GM04504 (cell line): ENCODE measurements around the gene OPCML.

Experiments
- DNase-seq: peaks from one replicate; pipeline ENCODE4 v3.0.0-alpha.2; 2012; ENCODE audit warnings: low read depth

OPCML gene

DNA sequence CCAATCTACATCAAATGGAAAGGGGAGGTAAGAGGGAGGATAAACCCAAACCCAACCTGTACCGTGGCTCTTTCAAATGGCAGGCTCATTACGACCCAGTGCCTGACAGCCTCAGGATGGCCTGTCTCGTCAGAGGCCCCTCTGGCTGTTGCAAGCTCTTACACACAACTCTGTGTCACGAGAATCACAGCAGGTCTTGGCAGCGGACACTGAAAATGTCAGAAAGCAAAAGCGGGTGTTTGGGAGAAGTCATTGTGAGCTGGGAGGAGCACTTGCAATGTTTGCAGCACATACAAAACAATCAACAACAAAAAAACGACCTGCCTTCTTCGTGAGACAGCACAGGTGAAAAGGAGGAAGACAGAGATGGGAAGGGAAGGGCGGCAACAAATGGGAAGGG is 248.1 kb downstream of the OPCML start:
- no peak for DNase-seq

DNA sequence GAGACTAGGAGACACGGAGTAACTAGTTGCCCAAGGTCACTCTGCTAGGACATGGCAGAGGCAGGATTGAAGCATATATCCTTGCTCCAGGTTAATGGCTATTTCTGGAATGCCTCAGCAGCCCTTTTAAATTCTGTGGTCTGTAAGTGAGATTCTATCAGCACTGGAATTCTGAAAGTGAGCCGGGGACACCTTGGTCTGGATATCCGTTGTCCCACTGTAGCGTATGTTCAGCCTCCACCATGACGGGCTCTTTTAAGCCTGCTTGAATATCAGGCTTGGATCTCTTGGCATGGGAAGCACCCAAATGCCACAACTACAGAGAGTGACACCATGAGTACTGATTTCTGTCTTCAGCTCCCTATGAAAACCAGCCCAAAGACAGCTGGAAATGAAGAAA is 254.4 kb downstream of the OPCML start:
- DNase-seq, result no peak

DNA sequence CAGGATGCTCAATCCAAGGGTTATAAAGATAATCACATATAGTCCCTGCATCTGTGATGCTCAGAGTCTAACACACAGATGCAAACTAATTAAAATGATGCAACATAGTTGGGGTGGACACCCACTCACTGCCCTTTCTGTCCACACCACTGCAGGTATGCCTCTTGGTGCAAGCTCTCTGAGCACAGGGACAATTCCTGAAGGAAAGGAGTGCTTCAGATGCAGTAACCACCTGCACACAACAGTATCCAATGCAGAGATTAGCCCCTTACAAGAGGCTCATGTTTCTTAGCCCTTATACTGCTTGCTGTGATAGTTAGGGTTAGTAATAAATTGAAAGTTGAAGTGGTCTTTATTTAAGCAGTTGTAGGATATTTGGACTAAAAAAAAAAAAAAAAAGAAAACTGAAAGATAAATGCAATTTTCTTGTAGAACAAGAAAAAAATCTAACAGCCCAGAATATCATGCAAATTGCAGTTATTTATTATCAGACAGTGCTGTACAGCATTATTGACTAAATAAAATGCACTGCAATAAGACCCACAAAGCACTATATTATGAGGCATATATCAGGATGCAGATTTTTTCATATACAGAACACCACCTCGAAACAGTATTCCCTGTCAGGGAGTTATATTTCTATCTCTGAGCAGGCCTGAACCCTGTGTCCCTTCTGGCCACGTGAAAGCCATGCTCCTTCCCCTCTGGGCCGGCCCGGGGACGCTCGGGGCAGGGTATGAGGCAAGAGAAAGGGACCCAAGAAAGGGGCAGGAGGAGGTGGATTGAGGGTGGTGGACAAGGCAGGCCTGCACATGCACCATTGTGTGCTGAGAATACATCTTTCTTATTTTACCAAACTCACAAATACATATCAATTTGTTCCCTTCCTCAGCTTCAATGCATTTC is 260.2 kb downstream of the OPCML start:
- no peak for DNase-seq

DNA sequence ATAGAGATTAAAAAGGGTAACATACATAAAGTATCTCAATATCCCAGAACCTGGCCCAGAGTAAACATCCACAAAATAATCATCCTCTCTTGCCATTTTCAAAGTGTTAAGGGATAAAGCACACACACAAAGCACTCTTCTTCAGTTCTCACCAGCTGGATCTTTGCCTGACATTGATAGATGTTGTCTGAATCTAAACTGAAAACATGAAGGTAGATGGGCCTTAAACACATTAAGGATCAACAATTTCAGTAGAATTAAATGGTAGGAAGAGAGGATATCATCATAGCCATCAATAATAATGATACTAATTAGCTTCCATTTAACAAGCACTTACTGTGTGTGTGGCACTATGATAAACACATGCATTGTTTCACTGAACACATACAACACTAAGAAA is 261.1 kb downstream of the OPCML start:
- no peak for DNase-seq

DNA sequence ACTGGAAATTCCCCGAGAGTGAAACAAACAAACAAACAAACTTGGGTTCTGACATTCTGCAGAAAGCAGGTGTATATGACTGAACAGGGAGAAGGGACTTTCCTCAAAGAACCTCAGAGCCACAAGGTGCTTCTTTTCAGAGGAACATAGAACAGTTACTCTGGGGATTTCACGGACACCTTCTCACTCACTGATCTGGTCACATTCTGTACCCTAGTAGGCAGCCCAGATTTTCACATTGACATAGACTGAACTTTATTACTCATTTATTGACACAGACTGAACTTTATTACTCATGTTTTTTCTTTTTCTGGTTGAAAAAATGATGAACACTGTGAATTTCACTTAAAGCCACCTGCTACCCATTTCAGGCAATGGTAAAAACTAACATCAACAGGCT is 263.0 kb downstream of the OPCML start:
- no peak for DNase-seq

DNA sequence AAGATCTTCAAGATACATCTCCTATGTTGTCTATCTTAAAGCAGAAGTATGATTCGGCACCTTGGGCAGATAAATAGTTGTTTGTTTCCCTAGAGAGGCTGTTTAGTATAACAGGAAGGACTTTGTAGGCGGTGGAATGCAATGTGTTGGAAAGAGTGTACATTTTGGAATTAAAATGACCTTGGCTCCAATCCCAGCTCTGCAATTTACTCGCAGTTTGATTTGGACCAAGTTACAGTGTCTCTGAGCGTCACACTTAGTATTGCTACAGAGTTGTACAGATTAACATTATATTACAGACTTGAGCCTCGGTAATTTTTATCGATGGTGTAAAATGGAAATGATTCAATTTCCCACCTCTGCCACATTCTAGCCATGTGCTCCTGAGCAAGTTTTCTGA is 265.3 kb downstream of the OPCML start:
- no peak for DNase-seq

DNA sequence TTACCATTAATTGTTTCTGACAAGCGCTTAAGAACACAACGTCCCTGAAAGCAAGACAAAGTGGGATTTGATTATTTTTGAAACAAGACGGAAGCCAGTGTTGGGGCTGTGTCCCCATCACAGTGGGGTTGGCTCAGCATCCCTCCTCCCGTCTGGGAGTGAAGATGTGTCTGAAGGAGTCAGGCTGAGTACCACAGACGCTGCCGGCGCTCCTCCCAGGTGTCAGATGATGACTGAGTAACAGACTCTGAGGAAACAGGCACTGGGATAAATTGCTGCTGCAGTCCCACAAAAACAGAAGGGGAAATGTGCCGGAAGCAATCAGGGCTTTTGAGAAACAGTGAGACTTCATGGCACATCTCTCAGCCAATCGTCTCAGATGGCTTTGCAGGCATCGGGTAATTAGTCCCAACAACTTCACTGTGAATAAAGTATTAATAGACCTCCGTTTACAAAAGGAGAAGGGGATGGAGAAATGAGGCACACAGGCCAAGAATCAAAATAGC is 266.7 kb downstream of the OPCML start:
- DNase-seq, result no peak

DNA sequence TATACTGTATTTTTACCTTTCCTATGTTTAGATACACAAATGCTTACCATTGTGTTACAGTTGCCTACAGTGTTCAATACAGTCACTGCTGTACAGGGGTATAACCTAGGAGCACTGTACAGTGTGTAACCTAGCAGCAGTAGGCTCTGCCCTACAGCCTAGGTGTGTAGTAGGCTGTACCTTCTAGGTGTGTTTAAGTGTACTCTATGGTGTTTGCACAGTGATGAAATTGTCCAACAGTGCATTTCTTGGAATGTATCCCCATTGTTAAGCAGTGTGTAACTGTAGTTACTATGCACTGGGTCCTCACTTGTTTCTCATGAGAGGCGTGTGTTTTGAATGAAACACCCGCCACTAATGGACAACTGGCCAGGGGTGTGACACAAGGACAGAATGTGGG is 269.0 kb downstream of the OPCML start:
- no peak for DNase-seq

DNA sequence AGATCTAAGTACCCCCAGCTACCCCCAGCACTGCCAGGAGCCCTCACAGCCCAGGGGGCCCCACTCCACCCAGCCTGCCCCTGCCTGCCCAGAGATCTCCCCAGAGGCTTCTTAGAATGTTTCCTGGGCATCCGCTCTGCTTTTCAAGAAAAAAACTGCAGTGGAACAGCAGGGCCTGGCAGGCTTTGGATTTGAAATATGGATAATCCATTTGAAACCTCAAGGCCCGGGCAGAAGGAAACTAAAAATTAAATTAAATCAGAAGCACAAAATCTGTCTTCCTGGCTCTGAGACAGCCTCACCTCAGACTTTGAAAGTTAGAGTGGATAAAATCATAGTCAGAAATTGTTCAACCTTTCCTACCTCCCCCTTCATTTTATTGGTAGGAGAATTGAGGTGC is 273.6 kb downstream of the OPCML start:
- no peak for DNase-seq

DNA sequence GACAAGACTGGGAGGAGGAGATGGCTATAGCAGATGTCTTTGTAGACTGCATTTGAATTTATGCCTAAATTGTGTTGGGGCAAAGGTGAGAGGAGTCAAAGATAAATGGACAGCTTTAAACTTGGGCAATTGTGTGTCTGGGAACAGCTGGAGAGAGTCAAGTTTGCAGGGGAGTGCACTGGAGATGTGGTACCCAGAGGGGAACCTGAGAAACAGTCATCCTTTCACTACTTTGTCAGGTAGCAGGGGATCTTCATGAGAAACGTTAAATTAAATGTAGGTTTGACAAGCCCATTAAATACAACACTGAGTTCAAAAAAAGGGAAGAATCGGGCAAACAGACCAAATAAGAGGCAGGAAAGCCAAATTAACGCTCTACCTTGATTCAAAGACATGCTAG is 277.7 kb downstream of the OPCML start:
- DNase-seq, result no peak

DNA sequence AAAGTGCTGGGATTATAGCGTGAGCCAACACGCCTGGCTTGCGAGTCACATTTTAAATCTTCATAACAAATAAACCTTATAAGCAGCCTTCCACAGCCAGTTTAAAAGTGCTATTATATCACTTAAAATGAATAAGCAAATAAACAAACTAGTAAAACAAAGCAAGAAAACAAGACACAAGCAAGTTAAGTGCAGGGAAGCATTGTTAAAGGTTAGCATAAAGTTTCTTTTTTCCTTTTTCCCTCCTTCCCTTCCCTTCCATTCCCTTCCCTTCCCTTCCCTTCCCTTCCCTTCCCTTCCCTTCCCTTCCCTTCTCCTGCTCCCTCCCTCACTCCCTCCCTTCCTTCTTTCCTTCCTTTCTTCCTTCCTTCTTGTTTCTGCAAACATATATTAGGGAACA is 278.7 kb downstream of the OPCML start:
- no peak for DNase-seq

DNA sequence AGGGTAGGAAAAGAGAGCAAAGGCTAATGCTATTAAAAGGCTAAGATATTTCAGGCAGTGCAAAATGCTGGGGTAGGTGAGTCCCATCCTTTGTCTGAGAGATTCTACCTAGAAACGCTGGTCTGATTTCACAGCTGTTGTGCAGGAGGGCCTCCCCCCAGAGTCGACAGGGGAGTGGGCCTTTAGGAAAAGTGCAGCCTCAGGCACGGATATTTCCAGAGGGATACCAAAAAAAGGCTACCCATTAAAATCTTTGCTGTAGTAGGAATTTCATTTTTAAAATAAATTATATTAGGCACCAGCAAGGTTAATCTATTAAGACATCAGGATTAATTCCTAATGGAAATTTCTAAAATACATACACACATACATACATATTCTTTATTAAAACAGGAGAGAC is 280.5 kb downstream of the OPCML start:
- DNase-seq, result no peak

DNA sequence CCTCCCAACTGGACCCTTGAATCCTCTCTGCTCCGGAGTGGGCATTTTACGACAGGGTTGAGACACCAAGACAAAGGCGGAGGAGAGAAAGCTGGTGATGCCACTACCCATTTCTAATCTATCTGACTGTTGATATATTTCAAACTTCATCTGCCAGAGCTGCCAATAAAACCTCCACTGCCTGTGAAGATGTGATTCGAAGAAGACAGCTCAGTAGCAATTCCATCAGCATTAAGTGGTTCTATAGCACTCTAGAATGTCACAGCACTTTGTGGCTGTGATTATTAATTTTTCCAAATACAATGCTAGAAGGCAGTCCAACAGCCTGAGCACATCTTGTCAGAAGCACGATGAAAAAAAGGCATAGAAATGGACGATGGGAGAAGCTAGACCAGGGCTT is 282.8 kb downstream of the OPCML start:
- DNase-seq, result no peak

DNA sequence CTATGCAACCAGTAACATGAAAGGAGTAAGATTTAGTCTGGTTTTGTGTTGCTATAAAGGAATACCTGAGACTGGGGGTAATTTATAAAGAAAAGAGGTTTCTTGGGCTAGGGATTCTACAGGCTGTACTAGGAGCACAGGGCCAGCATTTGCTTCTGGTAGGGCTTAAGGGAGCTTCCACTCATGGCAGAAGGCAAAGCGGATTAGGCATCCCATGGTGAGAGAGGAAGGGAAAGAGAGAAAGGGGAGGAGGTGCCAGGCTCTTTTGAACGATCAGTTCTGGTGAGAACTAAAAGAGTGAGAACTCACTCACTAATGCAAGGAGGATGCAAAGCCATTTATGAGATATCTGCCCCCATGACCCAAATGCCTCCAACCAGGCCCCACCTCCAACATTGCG is 283.2 kb downstream of the OPCML start:
- no peak for DNase-seq

DNA sequence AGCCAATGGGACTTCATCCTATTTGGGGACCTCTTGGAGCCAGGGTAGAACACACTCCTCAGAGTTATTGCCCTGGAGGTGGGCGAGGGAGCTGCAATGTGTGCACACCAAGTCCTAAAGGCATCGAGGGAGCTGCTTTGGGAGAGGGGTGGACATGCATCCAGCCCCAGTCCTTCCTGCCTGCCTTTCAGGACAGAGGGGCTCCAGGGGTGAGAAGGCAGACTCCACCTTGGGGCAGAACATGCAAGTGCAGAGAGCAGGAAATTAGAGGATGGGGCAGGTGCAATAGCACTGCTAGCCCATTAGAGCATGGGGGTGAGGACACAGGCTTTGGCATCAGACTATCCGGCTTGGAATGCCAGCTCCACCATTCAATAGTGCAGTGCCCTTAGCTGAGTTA is 288.5 kb downstream of the OPCML start:
- no peak for DNase-seq

DNA sequence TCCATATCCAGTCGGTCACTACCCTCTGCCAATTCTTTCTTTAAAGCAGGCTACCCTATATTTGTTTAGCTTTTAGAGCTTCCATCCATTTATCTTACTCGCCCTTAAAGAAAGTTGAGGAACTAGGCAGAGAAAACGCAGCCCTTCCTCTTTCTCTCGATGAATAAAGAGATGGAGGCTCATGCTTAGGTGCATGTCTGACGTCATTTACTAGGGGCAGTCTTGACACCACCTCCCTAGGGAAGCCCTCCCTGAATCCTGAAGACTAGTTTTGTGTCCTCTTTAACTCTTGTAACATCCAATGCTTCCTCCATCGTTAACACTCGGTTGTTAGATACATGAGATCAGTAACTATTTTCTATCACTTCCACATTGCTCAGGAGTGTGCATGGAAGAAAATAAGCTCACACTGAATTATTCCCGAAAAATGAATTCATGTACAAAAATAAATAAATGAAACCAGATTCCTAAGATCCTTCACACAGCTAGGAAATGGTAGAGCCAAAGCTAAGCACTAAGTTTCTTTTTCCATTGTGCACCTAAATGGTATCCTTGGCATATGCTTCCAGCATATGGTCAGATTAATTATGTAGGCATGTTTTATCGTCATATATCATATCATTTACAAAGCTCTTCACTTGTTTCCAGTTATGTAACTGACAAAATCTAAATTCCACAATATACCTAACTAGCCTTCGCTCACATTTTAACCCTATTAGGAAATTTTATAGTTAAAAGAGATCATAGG is 291.2 kb downstream of the OPCML start:
- DNase-seq, result no peak

DNA sequence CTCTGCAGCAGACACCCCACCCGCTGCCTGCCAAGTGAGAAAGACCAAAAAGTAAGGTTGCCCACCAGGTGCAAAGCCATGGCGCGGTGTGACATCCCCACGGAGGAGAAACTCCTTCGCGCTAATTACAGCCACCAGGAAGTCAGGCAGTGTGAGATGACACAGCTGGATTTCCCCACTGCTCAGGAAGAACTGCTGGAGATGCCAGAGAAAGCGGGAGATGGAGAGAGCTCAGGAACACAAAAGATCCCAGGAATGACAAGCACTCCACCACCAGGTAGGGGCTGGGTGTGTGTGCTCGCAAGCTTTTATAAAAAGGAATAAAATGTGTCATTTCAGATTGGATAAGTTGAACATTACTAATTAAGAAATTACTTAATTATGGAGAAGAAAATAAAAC is 292.7 kb downstream of the OPCML start:
- DNase-seq, result no peak

DNA sequence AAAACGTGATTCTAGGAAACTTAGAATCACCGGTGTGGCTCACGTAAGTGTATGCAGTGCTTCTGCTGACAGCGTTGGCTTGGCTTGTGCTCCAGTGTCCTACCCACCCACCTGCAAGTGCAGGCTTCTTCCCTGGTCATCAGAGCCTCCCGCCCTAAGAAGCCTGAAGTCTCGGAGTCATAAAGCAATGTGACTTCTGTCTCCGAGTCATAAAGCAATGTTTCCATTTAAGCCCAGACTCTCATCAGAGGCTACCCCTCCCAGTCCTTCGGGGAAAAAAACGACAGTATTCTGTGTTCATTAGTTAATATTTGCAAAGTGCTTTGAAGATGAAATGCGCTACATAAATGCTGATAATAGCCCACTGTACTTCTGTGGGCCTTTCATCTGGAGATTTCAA is 293.8 kb downstream of the OPCML start:
- DNase-seq, result no peak

DNA sequence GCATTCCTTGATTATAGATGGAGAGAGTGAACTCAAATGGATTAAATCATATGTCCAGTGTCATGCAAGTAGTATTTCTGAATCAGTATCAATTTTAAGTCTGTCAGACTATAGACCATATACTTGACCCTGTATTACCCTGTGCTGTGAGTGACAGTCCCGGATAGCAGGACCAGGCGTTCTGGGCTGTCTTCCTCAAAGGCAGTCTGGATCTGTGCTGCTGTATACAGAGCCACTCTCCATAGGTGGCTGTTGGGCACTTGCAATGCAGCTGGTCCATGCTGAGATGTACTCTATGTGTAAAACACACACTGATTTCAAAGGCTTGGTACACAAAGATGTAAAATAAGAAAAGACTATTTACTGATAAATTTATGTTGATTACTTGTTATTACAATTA is 294.3 kb downstream of the OPCML start:
- no peak for DNase-seq

DNA sequence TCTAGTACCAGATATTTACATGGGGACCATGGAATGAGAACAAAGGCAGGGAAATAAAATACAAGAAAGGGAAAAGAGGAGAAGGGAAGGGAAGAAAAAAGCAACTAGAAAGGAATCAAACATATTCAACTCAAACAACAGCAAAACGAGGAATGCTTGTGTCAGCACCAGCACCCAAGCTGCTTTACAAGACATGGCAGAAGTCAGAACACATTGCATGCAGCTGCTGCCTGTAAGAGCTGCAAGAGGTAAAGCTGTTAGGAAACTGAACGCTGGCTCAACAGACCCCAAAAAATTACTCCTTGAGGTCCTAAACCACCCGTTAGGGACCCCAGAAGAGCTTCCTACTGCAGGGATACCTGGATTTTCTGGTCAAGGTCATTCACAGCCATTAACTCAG is 296.9 kb downstream of the OPCML start:
- DNase-seq, result no peak

DNA sequence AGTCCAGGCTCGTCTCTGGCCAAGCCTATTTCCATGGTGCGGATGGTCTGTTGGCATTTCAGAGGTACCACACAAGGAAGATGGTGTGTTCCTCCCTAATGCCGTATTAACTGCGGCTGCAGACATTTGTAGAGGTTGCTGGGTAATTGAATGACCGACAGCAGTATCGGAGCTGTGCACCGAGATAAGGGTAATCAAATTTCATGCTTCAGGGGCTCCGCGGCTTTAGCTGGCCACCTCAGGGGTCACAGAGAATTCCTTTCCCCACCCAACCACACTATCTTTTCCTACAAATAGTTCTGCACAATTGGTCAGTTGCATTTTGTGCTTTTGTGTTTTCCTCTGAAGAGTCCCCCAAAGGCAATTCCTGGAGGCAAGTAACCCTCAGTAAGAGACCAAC is 297.4 kb downstream of the OPCML start:
- no peak for DNase-seq

DNA sequence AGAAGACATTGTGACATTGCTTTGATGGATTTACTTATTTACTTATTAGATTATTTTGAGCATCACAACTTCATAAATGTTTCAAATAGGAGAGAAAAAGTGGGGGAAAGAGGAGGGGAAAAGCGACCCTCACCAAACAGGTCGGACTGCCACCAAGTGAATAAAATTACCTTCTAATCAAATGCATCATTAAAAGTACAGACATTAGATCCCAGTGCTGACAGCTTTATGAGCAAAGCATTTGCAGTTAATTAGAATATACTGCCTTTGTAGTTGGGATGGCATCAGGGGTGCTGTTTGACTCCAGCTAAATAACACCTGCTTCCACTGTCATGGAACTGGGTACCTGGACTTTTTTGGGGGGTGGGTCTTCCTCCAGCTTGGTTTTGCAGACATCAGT is 299.6 kb downstream of the OPCML start:
- no peak for DNase-seq

DNA sequence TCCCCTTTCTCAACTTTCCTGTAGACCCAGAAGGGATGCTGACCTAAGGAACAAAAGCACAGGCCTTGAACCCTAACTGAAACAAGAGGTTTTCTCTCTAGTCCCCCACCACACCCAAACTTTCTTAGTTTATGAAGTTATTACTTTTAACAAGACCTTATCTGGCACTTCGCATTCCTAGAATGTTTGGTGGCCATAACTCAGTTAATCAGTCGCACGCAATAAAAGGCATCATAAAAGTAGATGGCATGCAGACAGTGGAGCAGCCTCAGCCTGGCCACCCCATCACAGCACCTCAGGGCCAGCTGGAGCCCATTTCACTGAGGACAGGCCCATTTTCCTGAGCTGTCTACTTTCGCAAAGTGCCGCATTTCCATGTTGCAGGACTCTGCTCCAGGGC is 301.9 kb downstream of the OPCML start:
- DNase-seq, result no peak
